ENCODE data around the gene MTMR6. TPM values are rescaled to one million over a fixed set of nuclear protein-coding genes. Genes with fewer than 3 reads are reported as not detected.
A peak's percentile ranks its signal among the peaks of the same experiment; 100 is the strongest.

The MTMR6 gene
- polyA plus RNA-seq, 1 donor, result 13.9 TPM

- Histone ChIP-seq H3K9me3 (ENCODE audit: control insufficient read depth, low read depth, low read length) (no peaks in the 10 kb centered on the region), H3K4me1 (ENCODE audit: control insufficient read depth, insufficient read depth, low read length) (no peaks in the 10 kb centered on the region), H3K36me3 (ENCODE audit: control insufficient read depth, insufficient read depth, low read length) (peaks cover 10% of the 10 kb centered on the region), H3K27ac (ENCODE audit: low read length) (no peak overlapping the region), H3K4me3 (ENCODE audit: low read length) (no peak overlapping the region), H3K27me3 (ENCODE audit: control insufficient read depth, insufficient read depth, low read length) (no peaks in the 10 kb centered on the region)
- WGBS (ENCODE audit: insufficient coverage, low lambda C conversion rate), result 100% methylated on average over 1 of the region's 1 CpG
- no peak for DNase-seq
Measured at GRCh38 chr13:25248071-25248470, 39.2 kb downstream of the MTMR6 start.

- no peaks in the 10 kb centered on the region for H3K9me3 ChIP-seq (ENCODE audit: control insufficient read depth, low read depth, low read length)
- DNase-seq, result no peak
- H3K36me3 ChIP-seq (ENCODE audit: control insufficient read depth, insufficient read depth, low read length), result peaks cover 6% of the 10 kb centered on the region
- no peak overlapping the region for H3K4me3 ChIP-seq (ENCODE audit: low read length)
- H3K27ac ChIP-seq (ENCODE audit: low read length), result no peak overlapping the region
- no peaks in the 10 kb centered on the region for H3K27me3 ChIP-seq (ENCODE audit: control insufficient read depth, insufficient read depth, low read length)
- no peaks in the 10 kb centered on the region for H3K4me1 ChIP-seq (ENCODE audit: control insufficient read depth, insufficient read depth, low read length)
Measured at GRCh38 chr13:25247360-25247759, 39.9 kb downstream of the MTMR6 start.

- WGBS (ENCODE audit: insufficient coverage, low lambda C conversion rate), result no CpG with 5 or more reads among the region's 6 CpGs
- no peaks in the 10 kb centered on the region for H3K27me3 ChIP-seq (ENCODE audit: control insufficient read depth, insufficient read depth, low read length)
- H3K4me1 ChIP-seq (ENCODE audit: control insufficient read depth, insufficient read depth, low read length), result no peaks in the 10 kb centered on the region
- H3K27ac ChIP-seq (ENCODE audit: low read length), result no peak overlapping the region
- DNase-seq, result no peak
- no peak overlapping the region for H3K4me3 ChIP-seq (ENCODE audit: low read length)
- H3K36me3 ChIP-seq (ENCODE audit: control insufficient read depth, insufficient read depth, low read length), result peaks cover 1% of the 10 kb centered on the region
- H3K9me3 ChIP-seq (ENCODE audit: control insufficient read depth, low read depth, low read length), result no peaks in the 10 kb centered on the region
Measured at GRCh38 chr13:25244123-25244522, 43.2 kb downstream of the MTMR6 start.

- no peaks in the 10 kb centered on the region for H3K4me1 ChIP-seq (ENCODE audit: control insufficient read depth, insufficient read depth, low read length)
- no peak overlapping the region for H3K27ac ChIP-seq (ENCODE audit: low read length)
- no peak for DNase-seq
- 100% methylated on average over 1 of the region's 3 CpGs for WGBS (ENCODE audit: insufficient coverage, low lambda C conversion rate)
- H3K36me3 ChIP-seq (ENCODE audit: control insufficient read depth, insufficient read depth, low read length), result no peaks in the 10 kb centered on the region
- no peaks in the 10 kb centered on the region for H3K27me3 ChIP-seq (ENCODE audit: control insufficient read depth, insufficient read depth, low read length)
- no peak overlapping the region for H3K4me3 ChIP-seq (ENCODE audit: low read length)
- H3K9me3 ChIP-seq (ENCODE audit: control insufficient read depth, low read depth, low read length), result no peaks in the 10 kb centered on the region
Measured at GRCh38 chr13:25242956-25243355, 44.3 kb downstream of the MTMR6 start.

- H3K36me3 ChIP-seq (ENCODE audit: control insufficient read depth, insufficient read depth, low read length), result no peaks in the 10 kb centered on the region
- no peak overlapping the region for H3K27ac ChIP-seq (ENCODE audit: low read length)
- H3K27me3 ChIP-seq (ENCODE audit: control insufficient read depth, insufficient read depth, low read length), result no peaks in the 10 kb centered on the region
- no peak for DNase-seq
- H3K4me3 ChIP-seq (ENCODE audit: low read length), result no peak overlapping the region
- WGBS (ENCODE audit: insufficient coverage, low lambda C conversion rate), result no CpG with 5 or more reads among the region's 1 CpG
- H3K4me1 ChIP-seq (ENCODE audit: control insufficient read depth, insufficient read depth, low read length), result no peaks in the 10 kb centered on the region
- no peaks in the 10 kb centered on the region for H3K9me3 ChIP-seq (ENCODE audit: control insufficient read depth, low read depth, low read length)
Measured at GRCh38 chr13:25241007-25241406, 46.3 kb downstream of the MTMR6 start.

GRCh38 chr13:25237083-25237482, 50.2 kb downstream of the MTMR6 start:
- Histone ChIP-seq H3K27me3 (ENCODE audit: control insufficient read depth, insufficient read depth, low read length) (no peaks in the 10 kb centered on the region), H3K9me3 (ENCODE audit: control insufficient read depth, low read depth, low read length) (no peaks in the 10 kb centered on the region), H3K27ac (ENCODE audit: low read length) (no peak overlapping the region), H3K4me3 (ENCODE audit: low read length) (no peak overlapping the region), H3K4me1 (ENCODE audit: control insufficient read depth, insufficient read depth, low read length) (no peaks in the 10 kb centered on the region), H3K36me3 (ENCODE audit: control insufficient read depth, insufficient read depth, low read length) (no peaks in the 10 kb centered on the region)
- WGBS (ENCODE audit: insufficient coverage, low lambda C conversion rate), result no CpG with 5 or more reads among the region's 2 CpGs
- DNase-seq, result no peak

- no CpG with 5 or more reads among the region's 1 CpG for WGBS (ENCODE audit: insufficient coverage, low lambda C conversion rate)
- H3K4me3 ChIP-seq (ENCODE audit: low read length), result no peak overlapping the region
- no peaks in the 10 kb centered on the region for H3K9me3 ChIP-seq (ENCODE audit: control insufficient read depth, low read depth, low read length)
- no peaks in the 10 kb centered on the region for H3K36me3 ChIP-seq (ENCODE audit: control insufficient read depth, insufficient read depth, low read length)
- H3K27ac ChIP-seq (ENCODE audit: low read length), result no peak overlapping the region
- peaks cover 9% of the 10 kb centered on the region for H3K27me3 ChIP-seq (ENCODE audit: control insufficient read depth, insufficient read depth, low read length)
- no peak for DNase-seq
- H3K4me1 ChIP-seq (ENCODE audit: control insufficient read depth, insufficient read depth, low read length), result no peaks in the 10 kb centered on the region
Measured at GRCh38 chr13:25233861-25234260, 53.4 kb downstream of the MTMR6 start.

GRCh38 chr13:25232937-25233515, 54.3 kb downstream of the MTMR6 start:
- Histone ChIP-seq H3K9me3 (ENCODE audit: control insufficient read depth, low read depth, low read length) (no peaks in the 10 kb centered on the region), H3K4me1 (ENCODE audit: control insufficient read depth, insufficient read depth, low read length) (no peaks in the 10 kb centered on the region), H3K36me3 (ENCODE audit: control insufficient read depth, insufficient read depth, low read length) (no peaks in the 10 kb centered on the region), H3K4me3 (ENCODE audit: low read length) (no peak overlapping the region), H3K27me3 (ENCODE audit: control insufficient read depth, insufficient read depth, low read length) (peaks cover 12% of the 10 kb centered on the region), H3K27ac (ENCODE audit: low read length) (no peak overlapping the region)
- whole genome bisulfite sequencing (ENCODE audit: insufficient coverage, low lambda C conversion rate), result no CpG with 5 or more reads among the region's 2 CpGs
- peak in 1 of 2 donors; percentile 31 for DNase-seq

GRCh38 chr13:25231517-25231916, 55.8 kb downstream of the MTMR6 start:
- DNase-seq, result no peak
- whole genome bisulfite sequencing (ENCODE audit: insufficient coverage, low lambda C conversion rate), result 60% methylated on average over 2 of the region's 5 CpGs
- Histone ChIP-seq H3K36me3 (ENCODE audit: control insufficient read depth, insufficient read depth, low read length) (no peaks in the 10 kb centered on the region), H3K4me1 (ENCODE audit: control insufficient read depth, insufficient read depth, low read length) (no peaks in the 10 kb centered on the region), H3K9me3 (ENCODE audit: control insufficient read depth, low read depth, low read length) (no peaks in the 10 kb centered on the region), H3K27me3 (ENCODE audit: control insufficient read depth, insufficient read depth, low read length) (peaks cover 18% of the 10 kb centered on the region), H3K27ac (ENCODE audit: low read length) (no peak overlapping the region), H3K4me3 (ENCODE audit: low read length) (no peak overlapping the region)

- DNase-seq, result no peak
- no CpG with 5 or more reads among the region's 15 CpGs for WGBS (ENCODE audit: insufficient coverage, low lambda C conversion rate)
- Histone ChIP-seq H3K36me3 (ENCODE audit: control insufficient read depth, insufficient read depth, low read length) (no peaks in the 10 kb centered on the region), H3K27me3 (ENCODE audit: control insufficient read depth, insufficient read depth, low read length) (peaks cover 20% of the 10 kb centered on the region), H3K4me3 (ENCODE audit: low read length) (no peak overlapping the region), H3K4me1 (ENCODE audit: control insufficient read depth, insufficient read depth, low read length) (no peaks in the 10 kb centered on the region), H3K27ac (ENCODE audit: low read length) (no peak overlapping the region), H3K9me3 (ENCODE audit: control insufficient read depth, low read depth, low read length) (no peaks in the 10 kb centered on the region)
Measured at GRCh38 chr13:25227690-25228089, 59.6 kb downstream of the MTMR6 start.

- Histone ChIP-seq H3K4me3 (ENCODE audit: low read length) (no peak overlapping the region), H3K27ac (ENCODE audit: low read length) (no peak overlapping the region), H3K4me1 (ENCODE audit: control insufficient read depth, insufficient read depth, low read length) (no peaks in the 10 kb centered on the region), H3K27me3 (ENCODE audit: control insufficient read depth, insufficient read depth, low read length) (peaks cover 20% of the 10 kb centered on the region), H3K9me3 (ENCODE audit: control insufficient read depth, low read depth, low read length) (no peaks in the 10 kb centered on the region), H3K36me3 (ENCODE audit: control insufficient read depth, insufficient read depth, low read length) (no peaks in the 10 kb centered on the region)
- no peak for DNase-seq
- 60% methylated on average over 1 of the region's 4 CpGs for WGBS (ENCODE audit: insufficient coverage, low lambda C conversion rate)
Measured at GRCh38 chr13:25225970-25226369, 61.3 kb downstream of the MTMR6 start.
